Glutamatergic neuron (in vitro differentiated cells): Measurements from ENCODE around the gene HNRNPA1. TPM values are rescaled to one million over a fixed set of nuclear protein-coding genes. Genes with fewer than 3 reads are reported as not detected.
"Not testable (repeated sequence)": the region's sequence is repeated elsewhere in the genome, so short reads cannot be mapped to it uniquely, and the experiment has no call there.

ENCODE experiments used
- DNase-seq: peaks from one replicate; pipeline ENCODE4 v3.0.0; 2022
- H3K27ac Mint-ChIP-seq: one replicate; pipeline ENCODE4 v1.8.0; 2020; ENCODE audit warnings: mild to moderate bottlenecking, mixed read lengths, inconsistent platforms; ENCODE audit not compliant: unreplicated experiment
- H3K27me3 Mint-ChIP-seq: one replicate; pipeline ENCODE4 v1.8.0; 2020; ENCODE audit warnings: mild to moderate bottlenecking, moderate library complexity, mixed read lengths, inconsistent platforms; ENCODE audit not compliant: unreplicated experiment
- H3K36me3 Mint-ChIP-seq: one replicate; pipeline ENCODE4 v1.8.0; 2020; ENCODE audit warnings: mild to moderate bottlenecking, mixed read lengths, inconsistent platforms; ENCODE audit not compliant: unreplicated experiment
- H3K4me1 Mint-ChIP-seq: one replicate; pipeline ENCODE4 v1.8.0; 2020; ENCODE audit warnings: mild to moderate bottlenecking, low read depth, mixed read lengths, inconsistent platforms; ENCODE audit not compliant: unreplicated experiment
- H3K4me3 Mint-ChIP-seq: one replicate; pipeline ENCODE4 v1.8.0; 2020; ENCODE audit warnings: mild to moderate bottlenecking, mixed read lengths, inconsistent platforms; ENCODE audit not compliant: unreplicated experiment
- H3K9me3 Mint-ChIP-seq: one replicate; pipeline ENCODE4 v1.8.0; 2020; ENCODE audit warnings: mild to moderate bottlenecking, moderate library complexity, mixed read lengths, inconsistent platforms; ENCODE audit not compliant: unreplicated experiment
- total RNA-seq: library from RNA; stranded (reverse); fragmentation: NEBNext Ultra II Directional; extraction: Animal tissue kit (Norgen Biotek cat#: 25700); gene quantifications from one replicate; pipeline ENCODE4 v1.2.1, GENCODE V29; 2021; ENCODE audit not compliant: unreplicated experiment
- TF ChIP-seq, protein P1 (sequence below): fragments of 200-600 bp; sonication (generic); IDR thresholded peaks from one replicate; pipeline ENCODE4 v1.5.0; 2021; ENCODE audit not compliant: partially characterized antibody, unreplicated experiment

HNRNPA1 gene
- total RNA-seq, 1 donor from 2014 or later, result 1,556 TPM

DNA sequence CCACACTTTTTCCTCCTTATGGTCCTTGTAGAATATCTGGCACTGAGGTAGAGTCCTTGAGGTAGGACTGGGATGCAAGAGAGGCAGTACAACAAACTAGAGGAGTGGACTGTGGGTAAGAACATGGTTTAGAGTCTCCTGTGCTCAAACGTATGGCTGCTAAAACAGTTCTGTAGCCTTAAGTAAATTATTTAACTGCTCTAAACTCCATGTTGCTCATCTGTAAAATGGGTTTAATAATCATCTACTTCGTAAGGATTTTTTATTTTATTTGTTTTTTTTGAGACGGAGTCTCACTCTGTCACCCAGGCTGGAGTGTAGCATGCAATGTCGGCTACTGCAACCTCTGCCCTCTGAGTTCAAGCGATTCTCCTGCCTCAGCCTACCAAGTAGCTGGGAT is 40.8 kb downstream of the HNRNPA1 start:
- Mint-ChIP-seq H3K4me1 (peaks cover 5% of the 10 kb centered on the region), H3K9me3 (peaks cover 4% of the 10 kb centered on the region), H3K4me3 (no peak overlapping the region), H3K36me3 (no peaks in the 10 kb centered on the region), H3K27me3 (peaks cover 2% of the 10 kb centered on the region), H3K27ac (no peak overlapping the region)
- no peak for DNase-seq
- TF ChIP-seq, protein P1, sequence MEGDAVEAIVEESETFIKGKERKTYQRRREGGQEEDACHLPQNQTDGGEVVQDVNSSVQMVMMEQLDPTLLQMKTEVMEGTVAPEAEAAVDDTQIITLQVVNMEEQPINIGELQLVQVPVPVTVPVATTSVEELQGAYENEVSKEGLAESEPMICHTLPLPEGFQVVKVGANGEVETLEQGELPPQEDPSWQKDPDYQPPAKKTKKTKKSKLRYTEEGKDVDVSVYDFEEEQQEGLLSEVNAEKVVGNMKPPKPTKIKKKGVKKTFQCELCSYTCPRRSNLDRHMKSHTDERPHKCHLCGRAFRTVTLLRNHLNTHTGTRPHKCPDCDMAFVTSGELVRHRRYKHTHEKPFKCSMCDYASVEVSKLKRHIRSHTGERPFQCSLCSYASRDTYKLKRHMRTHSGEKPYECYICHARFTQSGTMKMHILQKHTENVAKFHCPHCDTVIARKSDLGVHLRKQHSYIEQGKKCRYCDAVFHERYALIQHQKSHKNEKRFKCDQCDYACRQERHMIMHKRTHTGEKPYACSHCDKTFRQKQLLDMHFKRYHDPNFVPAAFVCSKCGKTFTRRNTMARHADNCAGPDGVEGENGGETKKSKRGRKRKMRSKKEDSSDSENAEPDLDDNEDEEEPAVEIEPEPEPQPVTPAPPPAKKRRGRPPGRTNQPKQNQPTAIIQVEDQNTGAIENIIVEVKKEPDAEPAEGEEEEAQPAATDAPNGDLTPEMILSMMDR, result no peak

DNA sequence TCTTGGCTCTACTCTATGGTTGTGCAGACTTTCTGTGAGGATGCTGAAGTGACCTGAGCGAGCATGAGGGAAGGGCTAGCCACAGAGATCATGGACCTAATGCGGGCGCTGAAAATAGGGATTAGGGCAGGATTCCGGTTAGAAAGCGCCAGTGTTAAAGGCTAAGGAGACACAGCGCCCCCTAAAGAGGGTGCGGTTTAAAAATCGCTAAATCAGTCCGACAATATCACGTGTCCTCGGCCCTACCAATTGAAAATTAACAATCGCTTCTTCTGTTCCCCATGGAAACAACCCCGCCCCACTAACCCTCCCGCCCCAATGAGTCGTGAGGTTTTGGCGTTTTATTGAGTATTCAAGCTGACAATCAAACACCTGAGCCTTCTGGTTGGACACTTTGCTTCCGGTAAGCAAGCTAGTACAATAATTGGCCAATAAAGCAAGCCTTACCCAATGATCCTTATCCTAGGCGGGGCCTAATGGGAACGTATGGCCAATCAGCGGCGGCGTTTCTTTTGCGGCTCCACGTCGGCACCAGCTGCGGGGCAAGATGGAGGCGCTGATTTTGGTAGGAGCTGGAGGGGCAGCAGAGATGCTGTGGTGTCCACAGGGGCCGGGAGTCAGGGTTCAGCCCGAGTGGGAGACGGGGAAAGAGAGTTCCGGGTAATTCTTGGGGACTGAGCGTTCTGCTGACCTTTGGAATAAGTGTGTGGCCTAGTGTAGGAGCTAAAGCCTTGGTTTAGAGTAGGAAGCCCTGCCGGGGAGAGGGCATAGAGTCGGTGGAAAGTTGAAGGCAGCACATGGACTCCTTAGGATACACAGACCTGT is 44.3 kb downstream of the HNRNPA1 start, which contains the start of gene COPZ1:
COPZ1 (plus strand) TSS at position 515 of the 825 bp plus-strand sequence; CDS start at position 548, 33 bp downstream.
- H3K9me3 Mint-ChIP-seq, result peaks cover 4% of the 10 kb centered on the region
- peaks cover 7% of the 10 kb centered on the region for H3K4me1 Mint-ChIP-seq
- no peaks in the 10 kb centered on the region for H3K36me3 Mint-ChIP-seq
- TF ChIP-seq, protein P1, result peak; percentile 87
- peak within 1 kb of the TSS; percentile 100 for H3K4me3 Mint-ChIP-seq
- peak within 1 kb of the TSS; percentile 98 for H3K27ac Mint-ChIP-seq
- DNase-seq, result peak; percentile 88
- peaks cover 3% of the 10 kb centered on the region for H3K27me3 Mint-ChIP-seq

DNA sequence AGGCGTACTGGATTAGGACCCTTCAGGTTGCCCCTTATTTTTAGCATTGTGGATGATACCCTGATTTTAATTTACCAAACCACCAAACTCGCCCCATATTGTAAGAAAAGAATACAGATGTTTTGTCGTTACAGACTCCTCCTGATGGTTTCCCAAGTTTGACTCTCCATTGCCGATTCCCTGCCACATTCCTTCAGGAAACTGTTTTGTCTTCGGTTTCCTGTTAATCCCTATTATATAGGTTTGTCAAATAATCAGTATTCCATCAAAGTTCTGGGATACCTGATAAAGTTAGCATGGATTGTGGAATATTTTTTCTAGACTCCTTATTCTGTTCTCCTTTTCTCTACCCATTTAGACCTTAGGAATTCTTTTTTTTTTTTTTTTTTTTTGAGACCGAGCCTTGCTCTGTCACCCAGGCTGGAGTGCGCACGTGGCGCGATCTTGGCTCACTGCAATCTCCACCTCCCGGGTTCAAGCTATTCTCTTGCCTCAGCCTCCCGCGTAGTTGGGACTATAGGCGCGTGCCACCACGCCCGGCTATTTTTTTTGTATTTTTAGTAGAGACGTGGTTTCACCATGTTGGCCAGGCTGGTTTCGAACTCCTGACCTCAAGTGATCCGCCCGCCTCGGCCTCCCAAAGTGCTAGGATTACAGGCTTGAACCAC is 45.0 kb downstream of the HNRNPA1 start:
- not testable (repeated sequence) for DNase-seq, H3K9me3 Mint-ChIP-seq
- peaks cover 14% of the 10 kb centered on the region for H3K4me1 Mint-ChIP-seq

DNA sequence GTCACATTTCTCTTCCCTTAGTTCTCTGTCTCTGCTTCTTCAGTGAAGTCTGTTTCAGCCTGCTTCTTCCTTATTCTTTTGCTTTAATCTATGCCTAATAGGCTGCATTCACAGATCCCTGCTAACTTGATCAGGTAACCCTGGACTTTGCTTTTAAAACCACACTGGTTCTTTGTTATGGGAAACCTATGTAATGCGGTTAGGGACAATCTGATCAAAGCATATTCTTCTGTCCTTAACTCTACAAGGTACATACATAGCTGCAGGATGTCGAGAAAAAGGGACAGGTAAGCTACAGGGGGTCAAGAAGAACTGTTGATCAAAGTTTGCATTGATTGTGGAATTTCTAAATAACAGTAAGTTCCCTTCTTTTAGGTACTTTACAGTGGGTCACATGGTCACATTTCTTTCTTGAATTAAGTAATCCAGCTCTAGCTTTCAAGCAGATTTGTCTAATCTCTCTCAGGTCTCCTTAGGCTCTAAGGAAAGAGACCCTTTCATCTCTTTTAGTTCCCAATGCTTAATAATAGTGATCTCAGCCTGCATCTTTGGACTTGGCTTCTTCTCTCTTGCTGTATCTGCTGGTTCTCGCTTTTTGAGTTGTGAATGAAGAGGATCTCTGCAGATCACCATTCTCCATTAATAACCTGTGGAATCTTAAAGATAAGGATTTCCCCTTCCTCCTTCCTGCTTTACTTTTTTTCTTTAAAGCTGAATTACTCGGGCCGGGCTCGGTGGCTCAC is 48.2 kb downstream of the HNRNPA1 start:
- no peaks in the 10 kb centered on the region for H3K36me3 Mint-ChIP-seq
- peaks cover 4% of the 10 kb centered on the region for H3K9me3 Mint-ChIP-seq
- no peak for DNase-seq
- H3K27ac Mint-ChIP-seq, result no peak overlapping the region
- H3K4me1 Mint-ChIP-seq, result peaks cover 15% of the 10 kb centered on the region
- peaks cover 4% of the 10 kb centered on the region for H3K27me3 Mint-ChIP-seq
- TF ChIP-seq, protein P1, result no peak
- no peak overlapping the region for H3K4me3 Mint-ChIP-seq

More for the DNA sequence above, 45.0 kb downstream of the HNRNPA1 start:
- peak overlapping the region; percentile 98 for H3K27ac Mint-ChIP-seq
- not testable (repeated sequence) for H3K36me3 Mint-ChIP-seq, H3K27me3 Mint-ChIP-seq
- peak overlapping the region; percentile 100 for H3K4me3 Mint-ChIP-seq

DNA sequence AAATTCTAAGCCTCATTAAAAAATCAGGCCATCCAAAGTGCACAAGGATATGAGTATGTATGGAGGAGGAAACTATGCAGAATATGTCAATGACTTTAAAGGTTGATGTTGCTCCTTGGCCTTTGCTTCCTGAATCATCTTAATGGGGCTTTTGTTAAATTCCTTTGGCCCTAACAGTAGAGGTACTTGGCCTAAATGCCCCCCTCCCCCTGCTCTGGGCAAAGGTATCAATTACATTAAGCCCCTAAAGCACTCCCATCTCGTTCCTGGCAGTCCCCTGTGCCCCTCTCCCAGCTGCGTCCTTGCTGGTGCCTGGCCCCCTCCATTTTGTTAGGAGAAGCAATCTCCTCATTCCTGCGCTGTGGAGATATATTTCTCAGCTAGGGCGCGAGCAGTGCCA is 49.2 kb downstream of the HNRNPA1 start:
- Mint-ChIP-seq H3K4me3 (no peak overlapping the region), H3K27me3 (peaks cover 4% of the 10 kb centered on the region), H3K27ac (no peak overlapping the region), H3K9me3 (peaks cover 4% of the 10 kb centered on the region), H3K4me1 (peaks cover 15% of the 10 kb centered on the region), H3K36me3 (no peaks in the 10 kb centered on the region)
- TF ChIP-seq, protein P1, result no peak
- peak; percentile 49 for DNase-seq
